NT2/D1 (cell line): ENCODE measurements around the gene NENF.

Experiments used
- YY1 ChIP-seq: IDR thresholded peaks from 2 replicates; pipeline ENCODE4 v1.6.1; 2011; ENCODE audit not compliant: insufficient read length, insufficient read depth
- ZNF274 ChIP-seq: IDR thresholded peaks from 2 replicates; pipeline ENCODE4 v1.6.1; 2011; ENCODE audit warnings: mild to moderate bottlenecking, low read depth, low read length

DNA sequence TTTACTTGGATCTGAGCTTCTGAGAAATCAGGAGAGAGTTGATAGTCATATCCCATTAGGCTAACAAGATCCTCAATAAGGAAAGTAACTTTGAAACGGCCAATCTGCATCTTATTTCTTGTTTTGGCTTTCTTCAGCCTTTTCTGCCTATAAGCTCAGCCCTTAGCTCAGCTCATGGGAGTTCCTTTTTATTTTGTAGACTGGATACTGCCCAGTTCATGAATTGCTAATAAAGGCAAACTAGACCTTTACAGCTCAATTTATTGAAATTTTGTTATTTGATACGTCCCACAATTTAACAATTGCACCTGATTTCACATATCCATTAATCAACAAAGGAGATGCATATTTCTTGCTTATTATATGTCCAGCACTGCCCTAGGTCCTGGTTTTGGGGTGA is 22.7 kb downstream of the NENF start:
- no peak for TF ChIP-seq YY1
- no peak for TF ChIP-seq ZNF274
